ENCODE measurements around the gene PCDHGB1.
A peak's percentile ranks its signal among the peaks of the same experiment; 100 is the strongest.
"Not testable (repeated sequence)": the region's sequence is repeated elsewhere in the genome, so short reads cannot be mapped to it uniquely, and the experiment has no call there.

Gene PCDHGB1

GRCh38 chr5:141373673-141374317, 23.9 kb downstream of the PCDHGB1 start, which contains the start of gene PCDHGA6:
Gene PCDHGA6 (plus strand): TSS chr5:141373891. CDS start chr5:141374084, 193 bp downstream.
- peak within 1 kb of the TSS; percentile 32 for H3K4me3 ChIP-seq (ENCODE audit: low read depth, low read length)
- peak; percentile 58 for TF ChIP-seq CTCF (conservative IDR thresholded peaks at IDR 0.05; ENCODE audit: low read depth, low read length)
- peak; percentile 50 for DNase-seq (ENCODE audit: low read depth)

DNA sequence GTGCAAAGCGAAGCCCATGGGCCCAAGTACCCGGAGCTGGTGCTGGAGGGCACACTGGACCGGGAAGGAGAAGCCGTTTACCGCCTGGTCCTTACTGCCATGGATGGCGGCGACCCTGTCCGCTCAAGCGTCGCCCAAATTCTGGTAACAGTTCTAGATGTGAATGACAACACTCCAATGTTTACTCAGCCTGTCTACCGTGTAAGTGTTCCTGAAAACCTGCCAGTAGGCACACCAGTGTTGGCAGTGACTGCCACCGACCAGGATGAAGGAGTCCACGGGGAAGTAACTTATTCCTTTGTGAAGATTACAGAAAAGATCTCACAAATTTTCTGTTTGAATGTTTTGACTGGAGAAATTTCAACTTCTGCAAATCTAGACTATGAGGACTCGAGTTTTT, 24.7 kb downstream of the PCDHGB1 start:
- no peak for DNase-seq (ENCODE audit: low read depth)
- H3K4me3 ChIP-seq (ENCODE audit: low read depth, low read length), result no peak overlapping the region
- no peak for TF ChIP-seq CTCF (conservative IDR thresholded peaks at IDR 0.05; ENCODE audit: low read depth, low read length)

DNA sequence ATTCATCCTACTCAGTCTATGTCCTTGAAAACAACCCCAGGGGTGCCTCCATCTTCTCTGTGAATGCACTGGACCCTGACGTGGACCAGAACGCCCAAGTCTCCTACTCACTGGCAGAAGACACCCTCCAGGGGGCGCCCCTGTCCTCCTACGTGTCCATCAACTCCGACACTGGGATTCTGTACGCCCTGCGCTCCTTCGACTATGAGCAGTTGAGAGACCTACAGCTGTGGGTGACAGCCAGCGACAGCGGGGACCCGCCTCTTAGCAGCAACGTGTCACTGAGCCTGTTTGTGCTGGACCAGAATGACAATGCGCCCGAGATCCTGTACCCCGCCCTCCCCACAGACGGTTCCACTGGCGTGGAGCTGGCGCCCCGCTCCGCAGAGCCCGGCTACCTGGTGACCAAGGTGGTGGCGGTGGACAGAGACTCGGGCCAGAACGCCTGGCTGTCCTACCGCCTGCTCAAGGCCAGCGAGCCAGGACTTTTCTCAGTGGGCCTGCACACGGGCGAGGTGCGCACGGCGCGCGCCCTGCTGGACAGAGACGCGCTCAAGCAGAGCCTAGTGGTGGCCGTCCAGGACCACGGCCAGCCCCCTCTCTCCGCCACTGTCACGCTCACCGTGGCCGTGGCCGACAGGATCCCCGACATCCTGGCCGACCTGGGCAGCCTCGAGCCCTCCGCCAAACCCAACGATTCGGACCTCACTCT, 25.7 kb downstream of the PCDHGB1 start:
- not testable (repeated sequence) for DNase-seq (ENCODE audit: low read depth); H3K4me3 ChIP-seq (ENCODE audit: low read depth, low read length)

GRCh38 chr5:141382469-141383294, 32.8 kb downstream of the PCDHGB1 start, which contains the start of gene PCDHGA7:
Gene PCDHGA7 (plus strand): TSS chr5:141382742. CDS start chr5:141382900, 158 bp downstream.
- DNase-seq (ENCODE audit: low read depth), result peak; percentile 40
- H3K4me3 ChIP-seq (ENCODE audit: low read depth, low read length), result peak within 1 kb of the TSS; percentile 45
- TF ChIP-seq CTCF (conservative IDR thresholded peaks at IDR 0.05; ENCODE audit: low read depth, low read length), result peak; percentile 41

- TF ChIP-seq CTCF (conservative IDR thresholded peaks at IDR 0.05; ENCODE audit: low read depth, low read length), result no peak
- H3K4me3 ChIP-seq (ENCODE audit: low read depth, low read length), result no peak overlapping the region
- no peak for DNase-seq (ENCODE audit: low read depth)
Measured at GRCh38 chr5:141383345-141383744, 33.4 kb downstream of the PCDHGB1 start.

DNA sequence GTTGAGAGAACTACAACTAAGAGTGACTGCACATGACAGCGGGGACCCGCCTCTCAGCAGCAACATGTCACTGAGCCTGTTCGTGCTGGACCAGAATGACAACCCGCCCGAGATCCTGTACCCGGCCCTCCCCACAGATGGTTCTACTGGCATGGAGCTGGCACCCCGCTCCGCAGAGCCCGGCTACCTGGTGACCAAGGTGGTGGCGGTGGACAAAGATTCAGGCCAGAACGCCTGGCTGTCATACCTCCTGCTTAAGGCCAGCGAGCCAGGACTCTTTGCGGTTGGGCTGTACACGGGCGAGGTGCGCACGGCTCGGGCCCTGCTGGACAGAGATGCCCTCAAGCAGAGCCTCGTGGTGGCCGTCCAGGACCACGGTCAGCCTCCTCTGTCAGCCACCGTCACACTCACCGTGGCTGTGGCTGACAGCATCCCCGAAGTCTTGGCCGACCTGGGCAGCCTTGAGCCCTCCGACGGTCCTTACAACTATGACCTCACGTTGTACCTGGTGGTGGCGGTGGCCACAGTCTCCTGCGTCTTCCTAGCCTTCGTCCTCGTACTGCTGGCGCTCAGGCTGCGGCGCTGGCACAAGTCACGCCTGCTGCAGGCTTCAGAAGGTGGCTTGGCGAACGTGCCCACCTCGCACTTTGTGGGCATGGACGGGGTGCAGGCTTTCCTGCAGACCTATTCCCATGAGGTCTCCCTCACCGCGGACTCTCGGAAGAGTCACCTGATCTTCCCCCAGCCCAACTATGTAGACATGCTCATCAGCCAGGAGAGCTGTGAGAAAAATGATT, 34.8 kb downstream of the PCDHGB1 start:
- no peak overlapping the region for H3K4me3 ChIP-seq (ENCODE audit: low read depth, low read length)
- DNase-seq (ENCODE audit: low read depth), result no peak
- TF ChIP-seq CTCF (conservative IDR thresholded peaks at IDR 0.05; ENCODE audit: low read depth, low read length), result no peak
